Neural progenitor cell (in vitro differentiated cells): ENCODE data around the gene ATP8B3.

Experiments
- EZH2 ChIP-seq: fragments of 200-600 bp; sonication (generic); IDR thresholded peaks from 2 replicates; pipeline ENCODE4 v1.6.1; 2017; ENCODE audit warnings: antibody characterized with exemption, mild to moderate bottlenecking, moderate library complexity
- EZH2phosphoT487 ChIP-seq: fragments of 200-600 bp; sonication (generic); IDR thresholded peaks from 2 replicates; pipeline ENCODE4 v1.6.1; 2017; ENCODE audit warnings: antibody characterized with exemption
- TF ChIP-seq, protein P1 (sequence below): fragments of 200-600 bp; sonication (generic); IDR thresholded peaks from 2 replicates; pipeline ENCODE4 v1.5.1; 2017; ENCODE audit warnings: antibody characterized with exemption, mild to moderate bottlenecking

DNA sequence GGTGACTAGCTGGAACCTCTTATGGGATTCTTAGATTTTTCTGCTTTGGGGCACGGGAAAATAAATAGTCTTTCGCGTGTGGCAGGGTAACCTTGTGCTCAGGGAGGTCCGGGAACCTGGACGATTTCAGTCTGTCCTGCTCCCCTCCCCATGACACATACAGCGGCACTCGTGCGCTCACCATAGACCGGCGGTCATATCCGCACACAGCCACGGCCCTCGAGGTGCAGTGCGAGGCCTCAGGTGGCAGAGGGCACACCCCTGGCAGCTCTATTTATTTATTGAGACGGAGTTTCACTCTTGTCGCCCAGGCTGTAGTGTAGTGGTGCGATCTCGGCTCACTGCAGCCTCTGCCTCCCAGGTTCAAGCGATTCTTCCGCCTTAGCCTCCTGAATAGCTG is 55.8 kb downstream of the ATP8B3 start:
- TF ChIP-seq, protein P1, sequence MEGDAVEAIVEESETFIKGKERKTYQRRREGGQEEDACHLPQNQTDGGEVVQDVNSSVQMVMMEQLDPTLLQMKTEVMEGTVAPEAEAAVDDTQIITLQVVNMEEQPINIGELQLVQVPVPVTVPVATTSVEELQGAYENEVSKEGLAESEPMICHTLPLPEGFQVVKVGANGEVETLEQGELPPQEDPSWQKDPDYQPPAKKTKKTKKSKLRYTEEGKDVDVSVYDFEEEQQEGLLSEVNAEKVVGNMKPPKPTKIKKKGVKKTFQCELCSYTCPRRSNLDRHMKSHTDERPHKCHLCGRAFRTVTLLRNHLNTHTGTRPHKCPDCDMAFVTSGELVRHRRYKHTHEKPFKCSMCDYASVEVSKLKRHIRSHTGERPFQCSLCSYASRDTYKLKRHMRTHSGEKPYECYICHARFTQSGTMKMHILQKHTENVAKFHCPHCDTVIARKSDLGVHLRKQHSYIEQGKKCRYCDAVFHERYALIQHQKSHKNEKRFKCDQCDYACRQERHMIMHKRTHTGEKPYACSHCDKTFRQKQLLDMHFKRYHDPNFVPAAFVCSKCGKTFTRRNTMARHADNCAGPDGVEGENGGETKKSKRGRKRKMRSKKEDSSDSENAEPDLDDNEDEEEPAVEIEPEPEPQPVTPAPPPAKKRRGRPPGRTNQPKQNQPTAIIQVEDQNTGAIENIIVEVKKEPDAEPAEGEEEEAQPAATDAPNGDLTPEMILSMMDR: no peak
- TF ChIP-seq EZH2phosphoT487 (no peak), EZH2 (no peak)
